SK-N-DZ (cell line): ENCODE results near the gene ALG11.
A peak's percentile ranks its signal among the peaks of the same experiment; 100 is the strongest.
"Not testable (repeated sequence)": the region's sequence is repeated elsewhere in the genome, so short reads cannot be mapped to it uniquely, and the experiment has no call there.

Experiments
- DNase-seq: peaks from one replicate; pipeline ENCODE4 v3.0.0-alpha.2; 2015; ENCODE audit warnings: low spot score

The ALG11 gene

GRCh38 chr13:52027832-52028231 lies 15.6 kb downstream of the ALG11 start:
- no peak for DNase-seq

DNA sequence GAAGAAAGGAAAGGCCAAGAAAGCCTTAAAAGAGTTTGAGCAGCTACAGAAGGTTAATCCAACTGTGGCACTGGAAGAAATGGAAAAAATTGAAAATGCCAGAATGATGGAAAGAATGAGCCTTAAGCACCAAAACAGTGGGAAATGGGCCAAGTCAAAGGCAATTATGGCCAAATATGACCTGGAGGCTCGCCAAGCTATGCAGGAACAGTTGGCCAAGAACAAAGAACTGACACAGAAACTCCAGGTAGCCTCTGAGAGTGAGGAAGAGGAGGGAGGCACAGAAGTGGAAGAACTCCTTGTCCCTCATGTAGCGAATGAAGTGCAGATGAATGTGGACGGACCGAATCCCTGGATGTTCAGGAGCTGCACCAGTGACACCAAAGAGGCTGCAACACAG lies 17.4 kb downstream of the ALG11 start:
- DNase-seq: no peak

- DNase-seq: not testable (repeated sequence)
Observed at GRCh38 chr13:52030401-52030800, 18.2 kb downstream of the ALG11 start.

- no peak for DNase-seq
Observed at GRCh38 chr13:52033039-52033438, 20.8 kb downstream of the ALG11 start.

GRCh38 chr13:52034616-52035226 lies 22.5 kb downstream of the ALG11 start:
- no peak for DNase-seq

GRCh38 chr13:52036037-52036436 lies 23.8 kb downstream of the ALG11 start:
- no peak for DNase-seq

DNA sequence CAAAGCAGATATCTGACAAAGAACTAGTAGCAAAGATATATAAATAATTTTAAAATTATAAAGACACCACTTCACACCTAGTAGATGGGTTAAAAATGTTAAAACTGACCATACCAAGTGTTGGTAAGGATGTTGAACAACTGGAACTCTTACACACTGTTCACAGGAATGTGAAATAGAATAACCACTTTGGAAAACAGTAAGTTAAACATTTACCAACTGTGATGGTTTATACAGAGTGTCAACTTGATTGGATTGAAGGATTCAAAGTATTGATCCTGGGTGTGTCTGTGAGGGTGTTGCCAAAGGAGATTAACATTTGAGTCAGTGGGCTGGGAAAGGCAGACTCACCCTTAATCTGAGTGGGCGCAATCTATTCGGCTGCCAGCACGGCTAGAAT lies 31.5 kb downstream of the ALG11 start:
- DNase-seq: no peak

DNA sequence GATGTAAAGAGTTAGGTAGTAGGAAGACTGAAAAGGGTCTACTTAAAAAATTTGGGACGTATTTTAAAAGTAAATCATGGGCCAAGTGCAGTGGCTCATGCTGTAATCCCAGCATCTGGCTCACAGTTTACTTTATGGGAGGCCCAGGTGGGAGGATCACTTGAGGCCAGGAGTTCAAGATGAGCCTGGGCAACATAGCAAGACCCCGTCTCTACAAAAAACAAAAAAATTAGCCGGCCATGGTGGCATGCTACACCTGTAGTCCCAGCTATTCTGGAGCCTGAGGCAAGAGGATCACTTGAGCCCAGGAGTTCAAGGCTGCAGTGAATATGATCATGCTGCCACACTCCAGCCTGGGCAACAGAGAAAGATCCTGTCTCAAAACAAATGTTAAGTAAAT lies 35.3 kb downstream of the ALG11 start:
- DNase-seq: no peak

- no peak for DNase-seq
Observed at GRCh38 chr13:52048516-52048915, 36.3 kb downstream of the ALG11 start.

- no peak for DNase-seq
Observed at GRCh38 chr13:52051400-52051799, 39.2 kb downstream of the ALG11 start.

DNA sequence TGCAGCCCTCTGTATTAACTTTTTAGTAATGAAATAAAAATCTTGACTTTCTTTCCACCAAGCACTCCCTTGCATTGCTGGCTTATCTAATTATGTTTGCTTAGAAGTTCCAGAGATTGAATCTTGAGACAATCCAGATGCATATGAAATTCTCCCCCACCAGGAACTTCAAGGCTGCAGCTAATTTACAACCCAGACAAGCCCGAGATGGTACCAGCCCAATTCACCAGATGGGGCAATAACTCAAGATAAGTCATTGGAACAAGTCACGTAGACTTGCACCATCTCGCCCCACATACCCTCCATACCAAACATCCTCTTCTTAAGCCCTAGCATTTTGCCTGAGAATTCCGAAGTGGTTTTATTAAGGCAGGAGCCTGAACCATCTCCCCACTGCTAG lies 41.3 kb downstream of the ALG11 start:
- DNase-seq: peak; percentile 96

DNA sequence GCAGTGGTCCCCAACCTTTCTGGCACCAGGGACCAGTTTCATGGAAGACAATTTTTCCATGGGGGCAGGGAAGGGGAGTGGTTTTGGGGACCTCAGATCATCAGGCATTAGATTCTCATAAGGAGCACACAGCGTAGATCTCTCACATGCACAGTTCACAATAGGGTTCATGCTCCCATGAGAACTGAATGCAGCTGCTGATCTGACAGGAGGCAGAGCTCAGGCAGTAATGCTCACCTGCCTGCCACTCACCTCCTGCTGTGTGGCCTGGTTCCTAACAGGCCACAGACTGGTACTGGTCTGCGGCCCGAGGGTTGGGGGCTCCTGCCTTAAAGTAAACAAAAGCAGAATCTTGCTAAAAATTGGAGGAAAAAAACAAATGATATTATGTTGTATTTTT lies 48.9 kb downstream of the ALG11 start:
- not testable (repeated sequence) for DNase-seq

GRCh38 chr13:52061587-52061986 lies 49.4 kb downstream of the ALG11 start:
- no peak for DNase-seq

DNA sequence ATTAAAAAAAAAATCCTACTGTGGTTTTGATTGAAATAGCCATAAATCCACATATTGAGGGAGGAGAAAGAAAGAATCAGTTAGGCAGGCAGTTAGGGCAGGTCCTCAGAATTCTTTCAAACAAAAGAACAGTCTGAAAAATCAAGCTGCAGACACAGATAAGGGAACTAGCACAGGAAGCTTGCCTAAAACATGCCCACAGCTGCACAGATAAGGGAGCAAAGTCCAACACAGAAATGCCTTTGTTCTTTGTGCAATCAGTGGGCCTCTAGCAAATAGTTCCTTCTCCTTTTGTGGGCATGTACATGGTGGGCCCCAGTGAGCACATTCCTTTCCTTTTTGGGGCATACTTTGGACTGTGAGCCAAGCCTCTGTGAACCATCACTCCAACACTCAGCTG lies 55.0 kb downstream of the ALG11 start:
- no peak for DNase-seq

DNA sequence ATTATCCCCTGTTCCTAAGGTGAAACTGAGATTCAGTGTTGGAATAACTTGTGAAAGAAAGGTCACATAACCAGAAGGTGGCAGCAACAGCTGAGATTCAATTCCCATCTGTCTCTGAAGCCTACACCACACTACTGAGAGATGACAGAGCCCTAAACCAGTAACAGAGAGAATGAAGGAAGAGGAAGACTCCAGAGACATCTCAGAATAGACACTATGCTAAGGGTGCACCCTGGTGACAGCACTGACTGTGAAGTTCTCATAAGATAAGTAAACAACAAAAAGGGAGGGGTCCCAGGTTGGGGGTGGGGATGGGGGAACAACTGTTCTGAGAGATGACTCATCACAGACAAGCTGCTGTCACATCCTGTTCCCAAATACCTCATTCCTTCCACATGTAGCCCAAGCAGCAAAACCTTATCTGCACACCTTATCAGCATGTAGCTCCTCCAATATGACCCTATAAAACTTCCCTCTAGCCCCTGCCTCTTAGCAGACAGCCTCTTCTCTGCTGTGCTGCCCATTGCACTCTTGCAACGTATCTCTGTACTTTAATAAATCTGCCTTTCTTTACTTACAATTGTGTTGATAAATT lies 58.8 kb downstream of the ALG11 start:
- peak; percentile 43 for DNase-seq
